ENCODE measurements around the gene TTC19. TPM values are rescaled to one million over a fixed set of nuclear protein-coding genes. Genes with fewer than 3 reads are reported as not detected.
A peak's percentile ranks its signal among the peaks of the same experiment; 100 is the strongest.

Gene TTC19
- total RNA-seq, 2 donors from 2014 or later, result 64.1 to 75.8 TPM

GRCh38 chr17:15958484-15958854, 41.2 kb upstream of the TTC19 start:
- intact Hi-C loops (cut with DNase I), result no loop called here
- no peak overlapping the region for H3K4me3 ChIP-seq
- no peak for DNase-seq
- H3K27me3 ChIP-seq, result no peaks in the 10 kb centered on the region
- H3K27ac ChIP-seq, result no peak overlapping the region
- H3K4me1 ChIP-seq, result no peaks in the 10 kb centered on the region
- TF ChIP-seq POLR2A (IDR thresholded peaks at IDR 0.05), result no peak
- no peak for TF ChIP-seq CTCF (IDR thresholded peaks at IDR 0.05)
- 93 to 94% methylated on average over 4 of the region's 4 CpGs for WGBS, 2 donors
- no peaks in the 10 kb centered on the region for H3K9me3 ChIP-seq
- no peaks in the 10 kb centered on the region for H3K36me3 ChIP-seq (replicated peaks in 1 of 2; ENCODE audit: insufficient read depth in 1 of 2, low read depth in 2 of 2)
- no peak for ATAC-seq

- Histone ChIP-seq H3K27me3 (no peaks in the 10 kb centered on the region), H3K27ac (no peak overlapping the region), H3K4me1 (peaks cover 11% of the 10 kb centered on the region), H3K9me3 (no peaks in the 10 kb centered on the region), H3K36me3 (replicated peaks in 1 of 2; ENCODE audit: insufficient read depth in 1 of 2, low read depth in 2 of 2) (no peaks in the 10 kb centered on the region), H3K4me3 (no peak overlapping the region)
- TF ChIP-seq POLR2A (IDR thresholded peaks at IDR 0.05) (no peak), CTCF (IDR thresholded peaks at IDR 0.05) (no peak)
- 84 to 86% methylated on average over 3 to 4 of the region's 4 CpGs for WGBS, 2 donors
- DNase-seq (no peak), ATAC-seq (no peak)
- intact Hi-C loops (cut with DNase I), result no loop called here
These were observed 35.9 kb upstream of the TTC19 start for GRCh38 chr17:15963670-15964110.

- 83 to 88% methylated on average over 6 of the region's 6 CpGs for WGBS, 2 donors
These were observed 34.1 kb upstream of the TTC19 start for GRCh38 chr17:15965528-15965927.

GRCh38 chr17:15966183-15966878, 33.3 kb upstream of the TTC19 start:
- Histone ChIP-seq H3K4me1 (peaks cover 11% of the 10 kb centered on the region), H3K4me3 (no peak overlapping the region), H3K36me3 (replicated peaks in 1 of 2; ENCODE audit: insufficient read depth in 1 of 2, low read depth in 2 of 2) (no peaks in the 10 kb centered on the region), H3K27me3 (no peaks in the 10 kb centered on the region), H3K9me3 (no peaks in the 10 kb centered on the region), H3K27ac (peak overlapping the region in 3 of 4 donors; percentile 47 to 70 (median 53))
- WGBS, 2 donors, result 32 to 44% methylated on average over 13 of the region's 13 CpGs
- intact Hi-C loops (cut with DNase I), result no loop called here
- peak; percentile 69 for ATAC-seq
- peak; percentile 31 to 75 (median 62) for DNase-seq
- TF ChIP-seq POLR2A (IDR thresholded peaks at IDR 0.05) (no peak), CTCF (IDR thresholded peaks at IDR 0.05) (no peak)

More at GRCh38 chr17:15965528-15965927, 34.1 kb upstream of the TTC19 start:
- DNase-seq, result no peak
- H3K27me3 ChIP-seq, result no peaks in the 10 kb centered on the region
- no peak overlapping the region for H3K27ac ChIP-seq
- no peak overlapping the region for H3K4me3 ChIP-seq
- peaks cover 11% of the 10 kb centered on the region for H3K4me1 ChIP-seq
- no peaks in the 10 kb centered on the region for H3K9me3 ChIP-seq
- H3K36me3 ChIP-seq (replicated peaks in 1 of 2; ENCODE audit: insufficient read depth in 1 of 2, low read depth in 2 of 2), result no peaks in the 10 kb centered on the region
- TF ChIP-seq CTCF (IDR thresholded peaks at IDR 0.05), result no peak
- no peak for TF ChIP-seq POLR2A (IDR thresholded peaks at IDR 0.05)
- no peak for ATAC-seq
- intact Hi-C loops (cut with DNase I), result no loop called here

- DNase-seq, result no peak
These were observed 32.8 kb upstream of the TTC19 start for GRCh38 chr17:15966879-15967248.

More at GRCh38 chr17:15966879-15967248, 32.8 kb upstream of the TTC19 start:
- no peaks in the 10 kb centered on the region for H3K36me3 ChIP-seq (replicated peaks in 1 of 2; ENCODE audit: insufficient read depth in 1 of 2, low read depth in 2 of 2)
- no peak for ATAC-seq
- 55 to 75% methylated on average over 11 of the region's 11 CpGs for WGBS, 2 donors
- TF ChIP-seq POLR2A (IDR thresholded peaks at IDR 0.05), result no peak
- TF ChIP-seq CTCF (IDR thresholded peaks at IDR 0.05), result no peak
- intact Hi-C loops (cut with DNase I), result no loop called here
- H3K27me3 ChIP-seq, result no peaks in the 10 kb centered on the region
- H3K9me3 ChIP-seq, result no peaks in the 10 kb centered on the region
- peak overlapping the region in 3 of 4 donors; percentile 47 to 70 (median 53) for H3K27ac ChIP-seq
- no peak overlapping the region for H3K4me3 ChIP-seq
- peaks cover 11% of the 10 kb centered on the region for H3K4me1 ChIP-seq

Data from body of pancreas (tissue), 4 donors.